GM06990 (cell line): ENCODE results near the gene PLAAT2.
"Not testable (repeated sequence)": the region's sequence is repeated elsewhere in the genome, so short reads cannot be mapped to it uniquely, and the experiment has no call there.

Experiments
- DNase-seq: peaks from one replicate; pipeline ENCODE4 v3.0.0-alpha.2; 2011; ENCODE audit not compliant: insufficient read length; ENCODE audit errors: extremely low read depth
- H3K27me3 ChIP-seq: replicated peaks from 2 replicates; pipeline ENCODE4 v1.6.0; 2011; ENCODE audit warnings: low read length; ENCODE audit not compliant: control insufficient read depth, insufficient read depth
- H3K36me3 ChIP-seq: 2 replicates; pipeline ENCODE4 v1.5.1; 2011; ENCODE audit warnings: low read length; ENCODE audit not compliant: control insufficient read depth, insufficient read depth
- H3K4me3 ChIP-seq: replicated peaks from 2 replicates; pipeline ENCODE4 v1.5.1; 2011; ENCODE audit warnings: low read depth, mild to moderate bottlenecking, control low read depth, low read length
- TF ChIP-seq, protein P1 (sequence below): IDR thresholded peaks from 2 replicates; pipeline ENCODE4 v1.5.1; 2011; ENCODE audit warnings: low read length, control low read depth, mild to moderate bottlenecking, inconsistent platforms; ENCODE audit not compliant: insufficient read depth, poor library complexity, severe bottlenecking

The PLAAT2 gene

DNA sequence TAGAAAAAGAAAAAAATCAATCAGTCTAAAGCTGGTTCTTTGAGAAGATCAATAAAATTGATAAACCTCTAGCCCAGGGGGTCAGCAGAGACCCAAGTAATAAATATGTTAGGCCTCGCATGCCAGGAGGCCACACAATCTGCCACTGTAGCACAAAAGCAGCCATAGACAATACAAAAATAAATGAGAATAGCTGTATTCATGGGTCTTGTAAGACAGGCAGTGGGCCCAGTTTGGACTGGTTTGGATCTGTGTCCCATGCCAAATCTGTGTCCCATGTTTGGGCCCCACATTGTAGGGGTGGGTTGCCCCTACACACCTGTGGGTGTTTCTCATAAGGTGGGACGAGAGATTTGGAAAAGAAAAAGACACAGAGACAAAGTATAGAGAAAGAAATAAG, 33.2 kb downstream of the PLAAT2 start:
- TF ChIP-seq, protein P1, sequence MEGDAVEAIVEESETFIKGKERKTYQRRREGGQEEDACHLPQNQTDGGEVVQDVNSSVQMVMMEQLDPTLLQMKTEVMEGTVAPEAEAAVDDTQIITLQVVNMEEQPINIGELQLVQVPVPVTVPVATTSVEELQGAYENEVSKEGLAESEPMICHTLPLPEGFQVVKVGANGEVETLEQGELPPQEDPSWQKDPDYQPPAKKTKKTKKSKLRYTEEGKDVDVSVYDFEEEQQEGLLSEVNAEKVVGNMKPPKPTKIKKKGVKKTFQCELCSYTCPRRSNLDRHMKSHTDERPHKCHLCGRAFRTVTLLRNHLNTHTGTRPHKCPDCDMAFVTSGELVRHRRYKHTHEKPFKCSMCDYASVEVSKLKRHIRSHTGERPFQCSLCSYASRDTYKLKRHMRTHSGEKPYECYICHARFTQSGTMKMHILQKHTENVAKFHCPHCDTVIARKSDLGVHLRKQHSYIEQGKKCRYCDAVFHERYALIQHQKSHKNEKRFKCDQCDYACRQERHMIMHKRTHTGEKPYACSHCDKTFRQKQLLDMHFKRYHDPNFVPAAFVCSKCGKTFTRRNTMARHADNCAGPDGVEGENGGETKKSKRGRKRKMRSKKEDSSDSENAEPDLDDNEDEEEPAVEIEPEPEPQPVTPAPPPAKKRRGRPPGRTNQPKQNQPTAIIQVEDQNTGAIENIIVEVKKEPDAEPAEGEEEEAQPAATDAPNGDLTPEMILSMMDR, result no peak
- H3K4me3 ChIP-seq, result no peak overlapping the region

DNA sequence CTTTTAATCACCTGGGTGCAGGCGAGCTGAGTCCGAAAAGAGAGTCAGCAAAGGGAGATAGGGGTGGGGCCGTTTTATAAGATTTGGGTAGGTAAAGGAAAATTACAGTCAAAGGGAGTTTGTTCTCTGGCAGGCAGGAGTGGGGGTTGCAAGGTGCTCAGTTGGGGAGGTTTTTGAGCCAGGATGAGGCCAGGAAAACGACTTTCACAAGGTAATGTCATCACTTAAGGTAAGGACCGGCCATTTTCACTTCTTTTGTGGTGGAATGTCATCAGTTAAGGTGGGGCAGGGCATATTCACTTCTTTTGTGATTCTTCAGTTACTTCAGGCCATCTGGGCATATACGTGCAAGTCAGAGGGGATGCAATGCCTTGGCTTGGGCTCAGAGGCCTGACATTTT, 33.8 kb downstream of the PLAAT2 start:
- DNase-seq, H3K4me3 ChIP-seq, H3K27me3 ChIP-seq, H3K36me3 ChIP-seq: not testable (repeated sequence)

More for the DNA sequence above, 33.2 kb downstream of the PLAAT2 start:
- H3K36me3 ChIP-seq, result no peaks in the 10 kb centered on the region
- H3K27me3 ChIP-seq, result no peaks in the 10 kb centered on the region
- DNase-seq, result no peak

DNA sequence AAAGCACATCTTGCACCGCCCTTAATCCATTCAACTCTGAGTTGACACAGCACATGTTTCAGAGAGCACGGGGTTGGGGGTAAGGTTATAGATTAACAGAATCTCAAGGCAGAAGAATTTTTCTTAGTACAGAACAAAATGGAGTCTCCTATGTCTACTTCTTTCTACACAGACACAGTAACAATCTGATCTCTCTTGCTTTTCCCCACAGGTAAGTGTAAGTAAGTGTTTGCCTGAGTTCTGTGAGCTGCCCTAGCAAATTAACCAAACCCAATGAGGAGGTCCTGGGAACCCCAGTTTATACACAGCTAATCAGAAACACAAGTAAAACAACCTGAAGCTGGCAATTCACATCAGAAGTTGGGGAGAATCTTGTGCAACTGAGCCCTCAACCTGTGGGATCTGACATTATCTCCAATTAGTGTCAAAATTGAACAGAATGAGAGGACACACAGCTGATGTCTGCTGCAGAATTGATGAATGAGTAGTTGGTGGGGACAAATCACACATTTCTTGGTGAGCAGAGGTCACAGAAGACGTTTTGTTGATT, 34.4 kb downstream of the PLAAT2 start:
- not testable (repeated sequence) for H3K27me3 ChIP-seq, H3K4me3 ChIP-seq, DNase-seq, H3K36me3 ChIP-seq

DNA sequence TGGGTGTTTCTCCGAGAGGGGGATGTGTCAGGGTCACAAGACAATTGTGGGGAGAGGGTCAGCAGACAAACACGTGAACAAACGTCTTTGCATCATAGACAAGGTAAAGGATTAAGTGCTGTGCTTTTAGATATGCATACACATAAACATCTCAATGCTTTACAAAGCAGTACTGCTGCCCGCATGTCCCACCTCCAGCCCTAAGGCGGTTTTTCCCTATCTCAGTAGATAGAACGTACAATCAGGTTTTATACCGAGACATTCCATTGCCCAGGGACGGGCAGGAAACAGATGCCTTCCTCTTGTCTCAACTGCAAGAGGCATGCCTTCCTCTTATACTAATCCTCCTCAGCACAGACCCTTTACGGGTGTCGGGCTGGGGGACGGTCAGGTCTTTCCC, 35.0 kb downstream of the PLAAT2 start:
- not testable (repeated sequence) for H3K36me3 ChIP-seq, H3K27me3 ChIP-seq, DNase-seq, H3K4me3 ChIP-seq

DNA sequence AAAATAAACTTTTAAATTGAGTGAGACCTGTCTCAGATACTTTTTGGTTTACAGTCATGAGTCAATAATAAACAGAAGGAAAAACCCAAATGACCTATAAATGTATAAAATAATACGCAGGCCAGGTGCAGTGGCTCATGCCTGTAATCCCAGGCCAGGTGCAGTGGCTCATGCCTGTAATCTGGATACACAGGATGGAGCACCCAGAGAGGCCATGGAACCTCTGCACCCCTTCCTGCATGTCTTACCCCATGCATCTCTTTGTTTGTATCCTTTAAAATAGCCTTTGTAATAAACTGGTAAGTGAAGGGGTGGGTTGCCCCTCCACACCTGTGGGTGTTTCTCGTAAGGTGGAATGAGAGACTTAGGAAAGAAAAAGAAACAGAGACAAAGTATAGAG, 35.5 kb downstream of the PLAAT2 start:
- Histone ChIP-seq H3K4me3 (no peak overlapping the region), H3K27me3 (no peaks in the 10 kb centered on the region), H3K36me3 (no peaks in the 10 kb centered on the region)
- DNase-seq, result no peak
- TF ChIP-seq, protein P1, result no peak

DNA sequence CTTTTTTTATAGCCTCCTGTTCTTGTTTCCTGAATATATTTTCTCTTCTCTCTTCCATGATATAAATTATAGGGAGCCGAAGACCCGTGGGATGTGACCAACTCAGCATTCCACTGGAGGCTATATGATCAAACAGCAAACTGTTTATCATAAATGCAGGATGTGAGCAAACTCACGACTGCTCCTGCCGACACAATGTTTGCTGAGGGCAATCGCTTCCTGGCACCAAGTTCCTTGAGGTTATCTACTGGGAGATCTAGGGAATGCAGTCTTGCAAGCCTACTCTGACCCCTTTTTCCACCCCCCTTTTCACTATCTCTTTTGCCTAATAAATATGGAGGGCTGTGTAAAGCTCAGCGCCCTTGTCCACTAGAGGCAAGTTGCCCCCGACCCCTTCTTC, 40.0 kb downstream of the PLAAT2 start:
- Histone ChIP-seq H3K27me3 (no peaks in the 10 kb centered on the region), H3K36me3 (no peaks in the 10 kb centered on the region), H3K4me3 (no peak overlapping the region)
- TF ChIP-seq, protein P1, result no peak
- DNase-seq, result no peak

DNA sequence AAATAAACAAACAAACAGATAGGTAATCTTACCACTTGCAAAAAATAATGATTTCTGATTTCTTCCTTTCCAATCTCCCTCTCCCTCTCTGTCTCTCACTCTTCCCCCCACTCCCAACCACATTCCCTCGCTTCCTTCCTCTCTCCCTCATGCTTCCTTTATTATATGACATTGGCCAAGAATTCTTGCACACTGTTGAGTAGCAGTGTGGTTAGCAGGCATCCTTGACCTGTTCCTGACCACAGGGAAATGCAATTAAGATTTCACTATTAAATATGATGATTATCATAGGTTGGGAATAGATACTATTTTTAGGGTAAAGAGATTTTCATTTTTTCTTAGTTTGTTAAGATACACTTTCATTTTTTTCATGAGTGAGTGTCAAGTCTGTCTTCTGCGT, 41.3 kb downstream of the PLAAT2 start:
- Histone ChIP-seq H3K36me3 (no peaks in the 10 kb centered on the region), H3K27me3 (no peaks in the 10 kb centered on the region), H3K4me3 (no peak overlapping the region)
- DNase-seq, result no peak
- TF ChIP-seq, protein P1, result no peak
